GM10847 (cell line): ENCODE measurements around the gene ZNF423.

Experiments
- POLR2A ChIP-seq: IDR thresholded peaks from 2 replicates; pipeline ENCODE4 v1.6.1; 2011; ENCODE audit not compliant: insufficient read length; ENCODE audit errors: extremely low read depth

ZNF423 gene

GRCh38 chr16:49767414-49767813 lies 88.5 kb downstream of the ZNF423 start:
- no peak for TF ChIP-seq POLR2A

DNA sequence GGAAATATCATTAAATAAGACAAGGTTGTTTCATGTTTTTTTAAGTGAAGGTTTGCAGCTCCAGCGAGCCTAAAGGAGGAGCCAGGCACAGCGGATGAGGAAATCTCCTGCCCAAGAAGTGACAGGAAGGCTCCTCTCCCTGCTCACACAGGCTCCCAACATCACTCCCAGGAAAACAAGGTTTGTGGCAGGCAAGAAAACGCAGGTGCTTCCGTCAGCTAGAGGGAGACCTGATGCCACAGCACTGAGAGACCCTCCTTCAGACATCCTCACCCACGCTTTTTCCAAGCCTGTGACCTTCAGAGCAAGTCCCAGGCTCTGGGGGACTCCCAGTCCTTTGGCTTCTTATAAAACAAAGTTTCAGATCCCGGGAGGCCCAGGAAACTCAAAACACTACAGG lies 89.7 kb downstream of the ZNF423 start:
- TF ChIP-seq POLR2A = no peak

DNA sequence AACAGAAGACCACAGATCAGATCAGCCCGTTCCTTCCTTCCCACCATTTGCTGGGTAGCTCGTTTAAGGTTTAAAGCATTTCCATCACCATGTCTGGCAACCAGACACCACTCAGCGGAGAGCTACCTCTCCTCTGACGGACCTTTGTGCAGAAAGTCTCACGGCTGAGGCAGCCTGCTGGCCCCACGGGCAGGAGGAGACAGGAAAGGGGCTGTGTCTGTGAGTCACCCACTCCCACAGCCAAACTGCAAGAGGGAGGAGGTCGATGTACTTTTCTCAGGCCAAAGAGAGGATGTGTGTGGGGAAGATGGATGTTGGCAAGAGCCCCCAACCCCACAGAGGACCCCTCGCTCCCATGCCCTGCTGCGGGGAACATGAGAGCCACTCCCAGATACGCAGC lies 92.1 kb downstream of the ZNF423 start:
- no peak for TF ChIP-seq POLR2A

DNA sequence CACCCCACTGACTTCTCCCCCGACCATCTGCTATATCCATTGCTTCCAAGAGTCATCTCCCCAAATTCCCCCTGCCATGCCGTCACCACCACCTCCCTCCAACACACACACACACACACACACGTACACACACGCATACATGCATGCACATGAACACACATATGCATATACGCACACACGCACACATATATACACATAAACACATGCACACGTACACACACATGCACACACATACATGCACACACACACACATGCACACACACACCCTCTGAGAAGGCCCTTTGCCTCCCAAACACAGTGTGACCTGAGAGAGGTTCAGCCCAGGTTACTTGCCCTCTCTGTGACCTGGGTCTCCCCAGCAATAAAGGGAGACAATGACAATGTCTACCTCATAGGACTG lies 95.1 kb downstream of the ZNF423 start:
- no peak for TF ChIP-seq POLR2A

DNA sequence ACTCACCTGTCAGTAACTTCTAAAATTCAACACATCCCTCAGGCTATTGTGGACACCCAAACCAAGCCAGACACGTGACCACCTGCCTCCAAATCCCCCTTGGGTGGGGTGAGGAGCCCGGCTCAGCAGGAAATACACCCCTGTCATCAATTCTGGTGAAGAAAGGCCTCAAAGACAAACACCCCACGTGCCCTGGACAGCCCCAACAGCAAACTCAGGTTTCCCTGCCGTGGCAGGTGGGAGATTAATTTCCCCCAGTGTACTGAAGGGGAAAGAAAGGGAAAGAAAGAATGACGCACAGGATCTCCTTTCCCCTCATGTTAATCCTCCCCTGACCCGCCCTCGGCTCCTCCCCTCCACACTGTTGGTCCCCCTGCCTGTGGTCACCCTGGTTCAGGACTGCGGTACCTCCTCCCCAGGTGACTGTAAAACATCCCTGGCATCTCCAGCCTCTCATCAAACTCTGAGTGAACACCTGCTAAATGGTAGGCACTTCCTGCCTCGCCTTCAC lies 98.3 kb downstream of the ZNF423 start:
- TF ChIP-seq POLR2A = no peak

GRCh38 chr16:49756775-49757558 lies 98.9 kb downstream of the ZNF423 start:
- TF ChIP-seq POLR2A = no peak

- no peak for TF ChIP-seq POLR2A
Measured at GRCh38 chr16:49755716-49756505, 100.0 kb downstream of the ZNF423 start.

DNA sequence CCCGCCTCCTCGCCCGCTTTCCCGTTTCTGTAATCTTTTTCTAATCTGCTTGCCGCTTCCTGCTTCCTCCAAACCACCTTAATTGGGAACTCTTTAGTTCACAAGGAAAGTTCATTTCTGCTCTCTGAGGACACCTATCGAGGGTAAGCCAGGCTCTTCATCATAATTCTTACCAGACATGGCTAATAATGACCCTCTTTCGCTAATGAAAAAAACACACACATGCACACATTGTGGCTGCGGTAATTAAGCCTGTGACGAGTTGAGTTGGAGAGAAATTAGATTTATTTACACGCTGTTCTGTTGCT lies 100.6 kb downstream of the ZNF423 start:
- no peak for TF ChIP-seq POLR2A

DNA sequence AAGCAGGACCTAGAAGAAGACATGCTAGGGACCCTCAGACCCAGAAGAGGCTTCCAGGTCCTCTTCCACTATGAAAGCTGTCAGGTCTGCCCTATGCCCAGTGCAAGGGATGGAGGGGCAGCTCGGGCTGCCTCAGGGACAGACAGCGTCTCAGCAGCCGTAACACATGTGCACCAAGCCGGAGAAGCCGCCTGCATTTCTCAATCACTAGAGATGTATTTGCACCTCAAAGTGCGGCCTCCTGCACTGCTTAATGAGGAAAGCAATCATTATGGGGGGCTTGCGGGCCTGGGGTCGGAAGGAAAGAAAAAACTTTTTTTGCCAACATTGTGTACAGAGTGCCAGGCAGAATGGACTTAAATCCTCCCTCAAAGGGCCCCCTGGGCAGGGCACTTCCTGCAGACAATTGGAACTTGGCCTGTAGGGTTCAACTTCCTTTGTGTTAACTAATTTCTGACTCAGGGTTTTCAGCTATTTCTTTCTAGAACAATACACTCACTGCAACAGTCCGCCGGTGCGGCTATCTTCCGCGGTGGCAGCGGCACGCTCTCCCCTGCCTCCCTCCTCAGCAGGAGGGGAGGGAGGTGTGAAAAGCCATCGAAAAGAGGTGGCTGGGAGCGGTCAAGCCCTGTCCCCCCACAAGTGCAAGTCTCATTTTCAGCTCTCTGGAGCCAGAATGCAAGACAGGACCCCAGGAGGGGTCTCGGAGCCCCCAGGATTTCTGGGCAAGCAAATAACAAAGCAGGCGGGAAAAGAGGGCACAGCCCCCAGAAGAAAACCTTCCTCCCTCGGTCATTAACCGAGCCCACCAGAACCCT lies 101.2 kb downstream of the ZNF423 start:
- TF ChIP-seq POLR2A = no peak

DNA sequence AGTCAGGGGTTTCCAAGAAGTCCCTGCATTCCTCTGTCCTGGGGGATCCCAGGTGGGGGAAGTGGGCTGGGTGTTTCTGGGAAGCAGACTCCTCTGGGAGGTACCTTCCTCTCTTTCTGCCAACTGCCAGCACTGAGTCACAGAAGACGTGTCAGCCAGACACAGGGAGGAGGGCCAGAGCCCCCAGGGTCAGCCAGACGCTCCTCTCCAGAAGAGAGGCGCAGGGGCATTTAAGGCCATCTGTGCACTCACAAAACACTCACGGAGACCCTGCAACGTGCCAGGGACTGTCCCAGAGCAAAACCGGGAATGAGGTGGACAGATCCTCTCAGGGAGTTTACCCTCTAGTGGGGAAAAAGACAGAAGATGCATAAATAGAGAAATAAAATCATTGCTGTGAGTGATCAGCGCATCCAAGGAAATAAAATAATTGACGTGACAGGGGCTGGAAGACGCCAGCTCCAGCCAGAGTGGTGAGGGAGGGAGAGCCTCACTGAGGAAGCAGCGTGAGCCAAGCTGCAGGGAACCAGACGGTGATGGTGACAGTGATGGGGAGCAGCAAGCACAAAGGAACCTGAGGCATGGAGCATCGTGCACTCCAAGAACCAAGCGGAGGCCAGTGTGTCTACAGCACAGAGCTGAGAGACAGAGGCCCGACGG lies 105.4 kb downstream of the ZNF423 start:
- TF ChIP-seq POLR2A = no peak

GRCh38 chr16:49749816-49750215 lies 106.1 kb downstream of the ZNF423 start:
- no peak for TF ChIP-seq POLR2A

DNA sequence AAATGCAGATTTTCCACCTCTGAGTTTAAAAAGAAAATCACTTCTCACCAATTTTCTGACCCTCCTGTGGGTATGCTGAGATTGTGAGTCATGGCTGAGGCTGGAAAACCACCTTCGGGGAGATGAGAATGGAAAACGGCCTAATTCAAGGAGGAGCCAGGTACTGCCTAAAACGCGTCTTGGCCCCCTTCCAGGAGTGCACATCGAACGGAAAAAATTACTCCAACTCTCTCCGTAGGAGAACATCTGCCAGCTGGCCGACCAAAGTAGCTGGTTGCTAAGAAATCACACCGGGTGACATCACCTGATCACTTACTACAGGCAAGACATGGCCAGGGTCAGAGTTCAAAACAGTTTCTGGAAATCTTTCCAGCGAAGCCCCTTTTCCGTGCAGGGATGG lies 107.6 kb downstream of the ZNF423 start:
- TF ChIP-seq POLR2A = no peak

DNA sequence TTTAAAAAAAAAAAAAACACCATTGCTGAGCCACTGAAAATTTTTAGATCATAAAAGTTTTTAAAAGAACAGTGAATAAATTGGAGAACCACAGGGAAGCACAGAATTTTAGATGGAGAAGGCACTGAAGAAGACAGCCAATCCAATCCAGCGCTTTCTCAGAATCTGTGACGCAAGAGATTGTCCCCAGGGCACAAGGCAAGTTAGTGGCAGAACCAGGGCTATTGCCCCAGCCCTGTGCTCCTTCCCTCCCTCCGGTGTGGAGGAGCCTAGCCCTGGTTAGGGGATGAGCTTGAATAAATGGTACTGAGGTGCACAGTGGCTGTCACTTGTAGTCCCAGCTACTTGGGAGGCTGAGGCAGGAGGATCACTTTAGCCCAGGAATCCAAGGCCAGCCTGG lies 108.3 kb downstream of the ZNF423 start:
- no peak for TF ChIP-seq POLR2A

GRCh38 chr16:49746545-49746944 lies 109.4 kb downstream of the ZNF423 start:
- TF ChIP-seq POLR2A = no peak

- TF ChIP-seq POLR2A = no peak
Measured at GRCh38 chr16:49745311-49745747, 110.6 kb downstream of the ZNF423 start.
